CD8-positive, alpha-beta memory T cell (primary cell): ENCODE data around the gene GRN. TPM values are rescaled to one million over a fixed set of nuclear protein-coding genes. Genes with fewer than 3 reads are reported as not detected.
"Not testable (repeated sequence)": the region's sequence is repeated elsewhere in the genome, so short reads cannot be mapped to it uniquely, and the experiment has no call there.

Source experiments
- CTCF ChIA-PET: fragments of 350-600 bp; sonication (Branson Sonifier 250); formaldehyde crosslinking; loops from one replicate; lab custom pipeline; 2021; ENCODE audit warnings: antibody characterized with exemption; lab: Charles Lee
- POLR2A ChIA-PET: fragments of 350-600 bp; sonication (Branson Sonifier 250); formaldehyde crosslinking; loops from one replicate; lab custom pipeline; 2021; ENCODE audit warnings: antibody characterized with exemption; lab: Charles Lee
- DNase-seq, 5 donors: peaks; one replicate each; pipeline versions ENCODE4 v3.0.0 to v3.0.0-alpha.2; 2020 to 2022; ENCODE audit warnings: mixed read lengths in 1 of 5
- H3K27ac ChIP-seq: one replicate; pipeline ENCODE4 v1.7.0; 2013; ENCODE audit warnings: low read depth, mild to moderate bottlenecking, low read length, moderate library complexity
- H3K27me3 ChIP-seq: 2 replicates; pipeline ENCODE4 v1.7.0; 2013; ENCODE audit warnings: low read length, mild to moderate bottlenecking; ENCODE audit not compliant: insufficient read depth, poor library complexity, severe bottlenecking
- H3K36me3 ChIP-seq: 2 replicates; pipeline ENCODE4 v1.7.0; 2013; ENCODE audit warnings: mild to moderate bottlenecking, low read length, moderate library complexity; ENCODE audit not compliant: insufficient read depth
- H3K4me1 ChIP-seq: 2 replicates; pipeline ENCODE4 v1.7.0; 2013; ENCODE audit warnings: mild to moderate bottlenecking, low read length, moderate library complexity; ENCODE audit not compliant: insufficient read depth
- H3K4me3 ChIP-seq: 2 replicates; pipeline ENCODE4 v1.7.0; 2013; ENCODE audit warnings: mild to moderate bottlenecking, low read length
- H3K9me3 ChIP-seq: 2 replicates; pipeline ENCODE4 v1.7.0; 2013; ENCODE audit warnings: mild to moderate bottlenecking, low read length
- H3K27ac Mint-ChIP-seq, 8 donors: one replicate each; pipeline ENCODE4 v1.8.0; 2020 to 2021; ENCODE audit warnings: mixed read lengths in 8 of 8, mild to moderate bottlenecking in 6 of 8, inconsistent platforms in 3 of 8, moderate library complexity in 3 of 8
- H3K27me3 Mint-ChIP-seq, 2 donors: one replicate each; pipeline ENCODE4 v1.8.0; 2020 to 2021; ENCODE audit warnings: mixed read lengths in 2 of 2, mild to moderate bottlenecking in 1 of 2, moderate library complexity in 1 of 2
- H3K36me3 Mint-ChIP-seq, 3 donors: one replicate each; pipeline ENCODE4 v1.8.0; 2020 to 2021; ENCODE audit warnings: mixed read lengths in 3 of 3, inconsistent platforms in 1 of 3, mild to moderate bottlenecking in 1 of 3
- H3K4me1 Mint-ChIP-seq, 3 donors: one replicate each; pipeline ENCODE4 v1.8.0; 2020 to 2021; ENCODE audit warnings: mixed read lengths in 3 of 3, inconsistent platforms in 1 of 3, mild to moderate bottlenecking in 1 of 3
- H3K4me3 Mint-ChIP-seq, 7 donors: one replicate each; pipeline ENCODE4 v1.8.0; 2020 to 2021; ENCODE audit warnings: mixed read lengths in 7 of 7, mild to moderate bottlenecking in 6 of 7, moderate library complexity in 4 of 7, inconsistent platforms in 2 of 7
- H3K9me3 Mint-ChIP-seq, 5 donors: one replicate each; pipeline ENCODE4 v1.8.0; 2020 to 2022; ENCODE audit warnings: mixed read lengths in 5 of 5, mild to moderate bottlenecking in 3 of 5, moderate library complexity in 2 of 5, inconsistent platforms in 1 of 5
- polyA plus RNA-seq: library from polyadenylated mRNA; unstranded; fragments of 300-500 nt; fragmentation: Illumina TruSeq; gene quantifications from one replicate; pipeline ENCODE4 v1.2.3, GENCODE V29; 2021
- total RNA-seq, 2 experiments: library from RNA; stranded (reverse); gene quantifications; one replicate each; pipeline ENCODE4 v1.2.3, GENCODE V29; 2021

GRN gene
- total and polyA plus RNA-seq, 3 experiments from 2014 or later, result 48.7 to 56.4 (median 50.3) TPM

DNA sequence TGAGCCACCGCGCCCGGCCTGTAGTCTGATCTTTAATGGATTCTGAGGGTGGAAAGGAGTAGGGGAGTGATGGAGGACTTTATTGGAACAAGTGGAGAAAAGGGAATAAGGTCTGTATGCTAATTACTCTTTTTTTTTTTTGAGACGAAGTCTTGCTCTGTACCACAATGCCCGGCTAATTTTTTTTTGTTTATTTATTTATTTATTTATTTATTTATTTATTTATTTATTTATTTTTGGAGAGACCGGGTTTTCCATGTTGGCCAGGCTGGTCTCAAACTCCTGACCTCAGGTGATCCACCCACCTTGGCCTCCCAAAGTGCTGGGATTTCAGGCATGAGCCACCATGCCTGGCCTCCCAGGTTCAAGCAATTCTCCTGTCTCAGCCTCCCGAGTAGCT, 15.6 kb upstream of the GRN start:
- not testable (repeated sequence) for H3K4me1 ChIP-seq, H3K27ac Mint-ChIP-seq, H3K9me3 ChIP-seq, H3K4me3 Mint-ChIP-seq, H3K27ac ChIP-seq, DNase-seq, H3K27me3 ChIP-seq, H3K4me3 ChIP-seq, H3K27me3 Mint-ChIP-seq, H3K36me3 ChIP-seq, H3K9me3 Mint-ChIP-seq
- H3K36me3 Mint-ChIP-seq, result peaks cover 0 to 12% (median 0%) of the 10 kb centered on the region in 3 donors
- CTCF ChIA-PET, result interaction anchor here (1.4 to 4.6 kb wide), 7 partner anchors 9 to 128 kb away, joined by 3 to 100 read pairs (median 8); partner anchors contain the start of gene GRN
- peaks cover 22 to 24% (median 23%) of the 10 kb centered on the region in 3 donors for H3K4me1 Mint-ChIP-seq
- POLR2A ChIA-PET, result interaction anchor here (1.7 kb wide), 1 partner anchor 110 kb away, joined by 4 read pairs; the partner anchor contains the start of gene UBTF

DNA sequence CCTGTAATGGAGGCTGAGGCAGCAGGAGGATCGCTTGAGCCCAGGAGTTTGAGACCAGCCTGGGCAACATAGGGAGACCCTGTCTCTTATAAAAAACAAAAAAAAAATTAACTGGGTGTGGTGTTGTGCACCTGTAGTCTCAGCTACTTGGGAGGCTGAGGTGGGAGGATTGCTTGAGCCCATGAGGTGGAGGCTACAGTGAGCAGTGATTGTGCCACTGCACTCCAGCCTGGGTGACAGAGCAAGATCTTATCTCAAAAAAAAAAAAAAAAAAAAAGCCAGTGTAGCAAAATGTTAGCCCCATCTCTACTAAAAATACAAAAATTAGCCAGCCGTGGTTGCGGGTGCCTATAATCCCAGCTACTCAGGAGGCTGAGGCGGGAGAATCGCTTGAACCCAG, 14.8 kb upstream of the GRN start:
- peaks cover 20 to 22% (median 21%) of the 10 kb centered on the region in 3 donors for H3K4me1 Mint-ChIP-seq
- H3K36me3 ChIP-seq, H3K27ac Mint-ChIP-seq, H3K4me3 Mint-ChIP-seq, DNase-seq, H3K4me1 ChIP-seq, H3K9me3 ChIP-seq, H3K27ac ChIP-seq, H3K27me3 ChIP-seq, H3K36me3 Mint-ChIP-seq, H3K4me3 ChIP-seq, H3K27me3 Mint-ChIP-seq, H3K9me3 Mint-ChIP-seq: not testable (repeated sequence)
- CTCF ChIA-PET, result interaction anchor here (0.6 to 4.6 kb wide), 19 partner anchors 10 to 205 kb away, joined by 3 to 100 read pairs (median 4); partner anchors contain the start of genes GRN, RUNDC3A and UBTF
- POLR2A ChIA-PET, result interaction anchor here (1.1 to 1.7 kb wide), 4 partner anchors 108 to 120 kb away, joined by 3 to 5 read pairs (median 4); partner anchors contain the start of gene UBTF

GRCh38 chr17:44331249-44331760, 13.8 kb upstream of the GRN start:
- Histone ChIP-seq H3K36me3 (no peaks in the 10 kb centered on the region), H3K4me3 (no peak overlapping the region), H3K27ac (no peak overlapping the region), H3K9me3 (no peaks in the 10 kb centered on the region), H3K4me1 (peaks cover 4% of the 10 kb centered on the region), H3K27me3 (no peaks in the 10 kb centered on the region)
- POLR2A ChIA-PET, result interaction anchor here (1.1 to 1.6 kb wide), 3 partner anchors 109 to 121 kb away, joined by 3 to 5 read pairs (median 4); no protein-coding TSS in a partner anchor
- peaks cover 14 to 16% (median 16%) of the 10 kb centered on the region in 3 donors for H3K4me1 Mint-ChIP-seq
- H3K27ac Mint-ChIP-seq, result peak overlapping the region in 3 of 8 donors; percentile 7 to 65 (median 47)
- H3K9me3 Mint-ChIP-seq, result no peaks in the 10 kb centered on the region
- H3K36me3 Mint-ChIP-seq, result peaks cover 0 to 3% (median 0%) of the 10 kb centered on the region in 3 donors
- H3K4me3 Mint-ChIP-seq, result peak overlapping the region in 1 of 7 donors; percentile 67
- peaks cover 0 to 4% of the 10 kb centered on the region in 2 donors for H3K27me3 Mint-ChIP-seq
- DNase-seq, result peak; percentile 50 to 79 (median 69)
- CTCF ChIA-PET, result interaction anchor here (0.7 to 4.6 kb wide), 24 partner anchors 9 to 199 kb away, joined by 3 to 100 read pairs (median 4); partner anchors contain the start of genes GRN, RUNDC3A, TMUB2 and UBTF

DNA sequence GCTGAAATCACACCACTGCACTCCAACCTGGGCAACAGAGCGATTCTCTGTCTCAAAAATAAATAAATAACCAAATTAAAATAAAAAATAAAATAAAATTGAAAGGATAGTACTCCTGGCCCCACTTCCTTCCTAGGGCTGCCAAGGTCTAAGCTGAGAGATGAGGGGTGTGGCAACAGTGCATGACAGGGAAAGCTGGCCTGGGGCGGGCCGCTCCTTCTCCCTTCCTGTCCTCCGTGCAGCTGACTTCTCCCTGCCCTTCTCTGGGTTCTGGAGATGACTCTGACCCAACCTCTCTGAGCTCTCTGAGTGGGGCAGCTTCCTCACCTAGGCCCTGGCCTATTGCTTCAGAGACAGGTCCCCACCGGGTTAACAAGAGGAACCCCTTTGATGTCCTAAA, 11.7 kb upstream of the GRN start:
- H3K4me1 Mint-ChIP-seq, result peaks cover 5 to 6% (median 5%) of the 10 kb centered on the region in 3 donors
- POLR2A ChIA-PET, result interaction anchor here (1.0 kb wide), 1 partner anchor 130 kb away, joined by 3 read pairs; no protein-coding TSS in a partner anchor
- no peak for DNase-seq

DNA sequence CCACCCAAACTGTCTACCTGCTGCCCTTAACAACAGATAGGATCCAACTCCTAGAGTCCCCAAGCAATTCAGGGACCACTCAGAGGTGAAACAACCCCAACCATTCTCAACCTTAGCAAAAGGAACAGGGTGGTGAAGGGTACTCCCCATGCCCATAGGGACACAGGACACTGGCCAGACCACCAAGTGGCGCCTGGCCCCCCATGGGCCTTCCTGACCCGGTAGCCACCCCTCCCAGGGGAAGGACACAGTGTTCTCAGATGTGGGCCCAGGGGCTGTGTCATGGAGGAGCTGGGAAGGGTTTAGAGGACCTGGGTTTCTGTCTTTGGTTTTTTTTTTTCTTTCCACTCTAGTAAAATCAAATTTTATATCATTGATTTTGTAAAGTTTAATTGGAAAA, 10.8 kb upstream of the GRN start:
- POLR2A ChIA-PET, result interaction anchor here (0.8 kb wide), 1 partner anchor 19 kb away, joined by 3 read pairs; no protein-coding TSS in a partner anchor
- Histone ChIP-seq H3K36me3 (no peaks in the 10 kb centered on the region), H3K4me1 (no peaks in the 10 kb centered on the region), H3K9me3 (no peaks in the 10 kb centered on the region), H3K27ac (no peak overlapping the region), H3K27me3 (no peaks in the 10 kb centered on the region), H3K4me3 (no peak overlapping the region)
- peak overlapping the region in 1 of 8 donors; percentile 84 for H3K27ac Mint-ChIP-seq
- no peaks in the 10 kb centered on the region for H3K36me3 Mint-ChIP-seq
- H3K9me3 Mint-ChIP-seq, result no peaks in the 10 kb centered on the region
- no peak for DNase-seq
- H3K4me1 Mint-ChIP-seq, result peaks cover 5 to 6% (median 5%) of the 10 kb centered on the region in 3 donors
- CTCF ChIA-PET, result interaction anchor here (1.4 to 4.6 kb wide), 3 partner anchors 11 to 124 kb away, joined by 5 to 100 read pairs (median 12); partner anchors contain the start of gene GRN
- no peak overlapping the region for H3K4me3 Mint-ChIP-seq
- peaks cover 6 to 10% of the 10 kb centered on the region in 2 donors for H3K27me3 Mint-ChIP-seq

More for the DNA sequence above, 11.7 kb upstream of the GRN start:
- Mint-ChIP-seq H3K36me3 (no peaks in the 10 kb centered on the region), H3K4me3 (no peak overlapping the region), H3K27me3 (peaks cover 6 to 7% of the 10 kb centered on the region in 2 donors), H3K27ac (no peak overlapping the region), H3K9me3 (no peaks in the 10 kb centered on the region)
- H3K27ac ChIP-seq, result no peak overlapping the region
- CTCF ChIA-PET, result interaction anchor here (3.6 to 4.6 kb wide), 2 partner anchors 121 to 131 kb away, joined by 10 to 100 read pairs; no protein-coding TSS in a partner anchor
- H3K4me1 ChIP-seq, result no peaks in the 10 kb centered on the region
- no peaks in the 10 kb centered on the region for H3K27me3 ChIP-seq
- no peaks in the 10 kb centered on the region for H3K9me3 ChIP-seq
- no peaks in the 10 kb centered on the region for H3K36me3 ChIP-seq
- H3K4me3 ChIP-seq, result no peak overlapping the region

DNA sequence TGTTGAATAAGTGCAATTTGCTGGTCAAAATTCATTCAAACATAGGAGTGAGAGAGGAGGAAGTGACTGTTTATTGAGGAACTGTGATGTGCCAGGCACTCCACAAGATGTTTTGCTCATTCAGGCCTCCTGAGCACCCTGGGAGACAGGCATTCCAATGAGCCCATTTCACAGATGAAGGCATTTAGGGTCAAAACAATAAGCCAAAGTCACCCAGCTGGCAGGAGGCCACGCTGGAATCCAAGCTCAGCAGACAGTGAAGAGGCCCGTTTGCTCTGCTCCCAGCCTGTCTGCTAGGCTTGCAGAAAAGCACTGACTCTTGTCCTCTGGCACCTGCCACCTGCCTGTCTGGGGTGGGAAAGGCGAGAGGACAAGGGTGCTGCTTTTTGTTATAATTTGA, 10.4 kb upstream of the GRN start:
- Histone ChIP-seq H3K27me3 (no peaks in the 10 kb centered on the region), H3K27ac (no peak overlapping the region), H3K36me3 (no peaks in the 10 kb centered on the region), H3K9me3 (no peaks in the 10 kb centered on the region), H3K4me3 (no peak overlapping the region), H3K4me1 (no peaks in the 10 kb centered on the region)
- ChIA-PET POLR2A (interaction anchor here (0.8 kb wide), 1 partner anchor 19 kb away, joined by 3 read pairs; no protein-coding TSS in a partner anchor), CTCF (interaction anchor here (1.2 to 2.4 kb wide), 4 partner anchors 11 to 136 kb away, joined by 3 to 12 read pairs (median 6); partner anchors contain the start of gene GRN)
- Mint-ChIP-seq H3K27me3 (peaks cover 7 to 10% of the 10 kb centered on the region in 2 donors), H3K36me3 (no peaks in the 10 kb centered on the region), H3K27ac (no peak overlapping the region), H3K4me1 (peaks cover 5 to 6% (median 5%) of the 10 kb centered on the region in 3 donors), H3K4me3 (no peak overlapping the region), H3K9me3 (no peaks in the 10 kb centered on the region)
- DNase-seq, result no peak

DNA sequence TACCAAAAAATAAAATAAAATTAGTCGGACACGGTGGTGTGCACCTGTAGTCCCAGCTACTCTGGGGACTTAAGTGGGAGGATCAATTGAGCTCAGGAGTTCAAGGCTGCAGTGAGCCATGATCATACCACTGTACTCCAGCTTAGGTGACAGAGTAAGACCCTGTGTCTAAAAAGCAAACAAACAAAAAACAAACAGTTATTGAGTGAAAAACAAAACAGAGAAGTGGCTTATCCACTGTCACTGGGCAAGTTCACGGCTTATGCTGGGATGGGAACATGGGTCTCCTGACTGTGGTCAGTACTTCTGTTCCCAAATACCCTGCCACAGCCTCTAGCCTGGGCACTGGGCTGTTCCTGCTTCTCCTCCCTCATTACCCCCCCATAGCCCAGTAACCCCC, 9.5 kb upstream of the GRN start:
- H3K36me3 ChIP-seq, result no peaks in the 10 kb centered on the region
- H3K27me3 ChIP-seq, result no peaks in the 10 kb centered on the region
- no peak overlapping the region for H3K27ac Mint-ChIP-seq
- H3K4me3 ChIP-seq, result no peak overlapping the region
- H3K9me3 ChIP-seq, result no peaks in the 10 kb centered on the region
- no peaks in the 10 kb centered on the region for H3K36me3 Mint-ChIP-seq
- POLR2A ChIA-PET, result interaction anchor here (0.7 kb wide), 1 partner anchor 15 kb away, joined by 3 read pairs; no protein-coding TSS in a partner anchor
- H3K27me3 Mint-ChIP-seq, result peaks cover 10 to 16% of the 10 kb centered on the region in 2 donors
- H3K4me3 Mint-ChIP-seq, result no peak overlapping the region
- H3K9me3 Mint-ChIP-seq, result no peaks in the 10 kb centered on the region
- DNase-seq, result no peak
- no peaks in the 10 kb centered on the region for H3K4me1 ChIP-seq
- H3K4me1 Mint-ChIP-seq, result peaks cover 5 to 6% (median 5%) of the 10 kb centered on the region in 3 donors
- no peak overlapping the region for H3K27ac ChIP-seq
- CTCF ChIA-PET, result interaction anchor here (0.8 to 2.4 kb wide), 4 partner anchors 10 to 137 kb away, joined by 3 to 12 read pairs (median 6); no protein-coding TSS in a partner anchor
